ENCODE results near the gene FBXL16.
A peak's percentile ranks its signal among the peaks of the same experiment; 100 is the strongest.

FBXL16 gene

DNA sequence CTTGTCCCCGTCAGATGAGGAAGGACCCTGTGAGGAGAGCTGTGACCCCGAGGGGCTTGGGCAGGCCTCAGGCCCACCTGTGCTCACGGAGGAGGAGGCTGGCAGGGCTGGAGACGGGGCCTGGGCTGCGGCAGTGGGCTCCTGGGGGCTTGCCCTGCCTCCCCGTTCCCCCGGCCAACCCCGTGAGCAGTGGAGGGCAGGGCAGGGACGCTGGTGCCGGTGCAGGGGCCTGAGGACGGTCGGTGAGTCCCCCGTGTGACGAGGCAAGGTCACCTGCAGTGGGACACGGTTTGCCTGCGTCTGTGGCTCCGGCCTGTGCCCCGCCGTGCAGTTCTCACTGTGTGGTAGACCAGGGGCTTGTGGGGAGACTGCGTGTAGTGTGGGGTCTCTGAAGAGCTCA, 46.0 kb downstream of the FBXL16 start:
- no peak overlapping the region for H3K27ac Mint-ChIP-seq
- H3K4me3 Mint-ChIP-seq: no peak overlapping the region
- H3K9me3 Mint-ChIP-seq: no peaks in the 10 kb centered on the region
- H3K27me3 Mint-ChIP-seq (ENCODE audit: low read depth): no peaks in the 10 kb centered on the region
- peaks cover 5% of the 10 kb centered on the region for H3K4me1 Mint-ChIP-seq (ENCODE audit: low read depth)
- DNase-seq (ENCODE audit: low spot score): no peak
- H3K36me3 Mint-ChIP-seq (ENCODE audit: low read depth): no peaks in the 10 kb centered on the region

DNA sequence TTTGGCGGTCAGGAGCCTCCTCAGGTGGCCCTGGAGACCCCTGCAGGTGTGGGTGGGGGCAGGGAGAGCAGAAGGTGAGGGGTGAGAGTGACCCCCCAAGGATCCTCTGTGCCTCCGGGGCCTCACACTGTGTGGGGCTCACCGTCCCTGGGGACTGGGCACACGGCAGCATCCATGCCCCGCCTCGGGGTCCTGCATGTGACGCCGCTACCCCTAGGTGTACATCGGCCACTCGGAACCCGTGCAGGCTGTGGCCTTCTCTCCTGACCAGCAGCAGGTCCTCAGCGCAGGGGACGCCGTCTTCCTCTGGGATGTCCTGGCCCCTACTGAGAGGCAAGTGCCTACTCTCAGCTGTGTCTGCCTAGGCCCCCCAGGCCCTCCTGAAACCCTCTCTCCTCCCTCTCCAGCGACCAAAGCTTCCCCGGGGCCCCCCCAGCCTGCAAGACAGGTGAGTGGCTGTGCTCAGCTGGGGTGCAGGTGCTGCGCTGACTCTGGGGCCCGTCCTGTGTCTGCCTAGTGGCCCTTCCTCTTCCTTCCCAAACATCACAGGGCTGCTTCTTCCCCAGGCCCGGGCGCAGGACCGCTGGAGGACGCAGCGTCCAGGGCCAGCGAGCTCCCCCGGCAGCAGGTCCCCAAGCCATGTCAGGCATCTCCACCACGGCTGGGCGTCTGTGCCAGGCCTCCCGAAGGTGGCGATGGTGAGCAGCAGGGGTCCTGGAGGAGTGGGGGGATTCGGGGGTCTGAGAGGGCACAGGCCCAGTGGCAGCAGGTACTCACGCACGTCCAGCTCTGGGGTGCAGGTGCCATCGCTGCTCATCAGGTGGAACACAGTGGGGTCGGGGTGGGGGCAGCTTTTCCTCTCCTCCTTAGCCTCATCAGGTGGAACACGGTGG, 46.7 kb downstream of the FBXL16 start:
- H3K36me3 Mint-ChIP-seq (ENCODE audit: low read depth): no peaks in the 10 kb centered on the region

DNA sequence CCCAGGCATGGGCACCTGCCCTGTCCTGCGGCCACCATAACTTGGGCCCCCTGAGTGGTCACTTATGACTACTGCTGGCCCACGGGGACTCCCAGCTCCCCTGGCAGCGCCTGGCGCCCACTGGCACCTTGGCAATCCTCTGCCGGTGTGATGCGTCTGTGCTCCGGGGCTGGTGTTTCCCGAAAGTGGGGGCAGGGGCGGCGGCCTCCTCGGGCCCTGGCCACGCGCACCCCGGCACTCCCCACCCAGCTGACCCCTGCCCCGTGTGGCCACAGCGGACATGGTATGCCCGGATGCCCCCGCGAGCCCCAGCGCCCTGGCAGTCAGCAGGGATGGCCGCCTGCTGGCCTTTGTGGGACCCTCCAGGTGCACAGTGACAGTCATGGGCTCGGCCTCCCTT, 48.1 kb downstream of the FBXL16 start:
- Mint-ChIP-seq H3K4me3 (no peak overlapping the region), H3K36me3 (ENCODE audit: low read depth) (no peaks in the 10 kb centered on the region), H3K27me3 (ENCODE audit: low read depth) (no peaks in the 10 kb centered on the region), H3K27ac (no peak overlapping the region), H3K9me3 (no peaks in the 10 kb centered on the region), H3K4me1 (ENCODE audit: low read depth) (peaks cover 5% of the 10 kb centered on the region)
- DNase-seq (ENCODE audit: low spot score): no peak

More for the DNA sequence above, 46.7 kb downstream of the FBXL16 start:
- Mint-ChIP-seq H3K9me3 (no peaks in the 10 kb centered on the region), H3K4me1 (ENCODE audit: low read depth) (peaks cover 5% of the 10 kb centered on the region), H3K4me3 (no peak overlapping the region), H3K27me3 (ENCODE audit: low read depth) (no peaks in the 10 kb centered on the region), H3K27ac (no peak overlapping the region)
- DNase-seq (ENCODE audit: low spot score): no peak

DNA sequence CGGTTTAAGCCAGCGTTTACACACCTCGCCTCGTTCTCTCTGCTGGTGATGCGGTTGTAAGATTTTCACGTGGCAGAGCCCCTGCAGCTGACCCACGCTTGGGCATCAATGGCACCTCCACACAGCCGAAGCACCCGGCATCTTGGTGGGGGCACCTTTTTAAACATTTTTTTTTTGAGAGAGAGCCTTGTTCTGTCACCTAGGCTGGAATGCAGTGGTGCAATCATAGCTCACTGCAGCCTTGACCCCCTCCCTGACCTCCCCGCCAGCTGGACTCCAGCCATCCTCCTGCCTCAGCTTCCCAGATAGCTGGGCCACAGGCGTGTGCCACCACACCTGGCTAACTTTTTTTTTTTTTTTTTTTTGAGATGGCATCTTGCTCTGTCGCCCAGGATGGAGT, 51.6 kb downstream of the FBXL16 start:
- H3K4me1 Mint-ChIP-seq (ENCODE audit: low read depth): no peaks in the 10 kb centered on the region
- H3K27me3 Mint-ChIP-seq (ENCODE audit: low read depth): no peaks in the 10 kb centered on the region
- no peaks in the 10 kb centered on the region for H3K9me3 Mint-ChIP-seq
- no peak for DNase-seq (ENCODE audit: low spot score)
- no peak overlapping the region for H3K27ac Mint-ChIP-seq
- H3K36me3 Mint-ChIP-seq (ENCODE audit: low read depth): no peaks in the 10 kb centered on the region
- no peak overlapping the region for H3K4me3 Mint-ChIP-seq

DNA sequence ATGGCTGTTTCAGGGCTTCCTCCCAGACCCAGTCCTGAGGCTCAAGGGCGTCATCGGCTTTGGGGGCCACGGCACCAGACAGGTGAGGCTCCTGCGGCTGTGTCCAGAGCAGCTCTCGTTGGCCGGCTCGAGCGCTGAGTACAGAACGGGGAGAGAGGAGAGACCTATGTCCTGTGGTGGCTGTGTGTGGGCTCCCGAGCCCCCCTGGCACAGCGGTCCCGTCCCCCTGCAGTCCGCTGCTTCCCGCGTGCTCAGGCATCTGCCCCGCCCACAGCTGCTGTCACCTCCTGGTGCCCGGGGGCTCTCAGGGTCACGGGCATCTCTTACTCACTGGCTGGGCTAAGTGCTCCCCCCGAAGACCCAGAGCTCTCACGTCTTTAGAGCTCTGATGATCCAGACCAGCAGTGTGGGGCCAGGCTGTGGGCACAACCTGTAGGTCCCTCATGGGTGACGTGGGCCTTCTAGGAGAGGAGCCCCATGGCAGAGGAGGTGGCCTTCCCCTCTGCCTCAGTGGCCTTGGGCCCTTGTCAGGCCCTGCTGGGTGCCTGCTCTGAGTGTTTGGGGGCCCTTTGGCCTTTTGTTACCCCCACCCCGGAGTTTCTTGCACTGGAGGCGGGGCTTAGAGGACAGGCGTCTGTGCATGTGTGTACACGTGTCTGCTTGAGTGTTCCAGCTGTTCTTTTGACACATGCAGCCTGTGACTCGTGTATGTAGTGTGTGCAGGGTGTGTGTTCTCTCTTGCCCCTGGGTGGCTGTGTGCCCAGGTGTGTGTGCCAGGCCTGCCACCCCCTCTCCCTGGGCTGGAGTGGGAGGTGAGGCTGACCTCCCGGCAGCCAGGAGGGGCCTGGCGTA, 52.9 kb downstream of the FBXL16 start:
- Mint-ChIP-seq H3K4me3 (no peak overlapping the region), H3K4me1 (ENCODE audit: low read depth) (no peaks in the 10 kb centered on the region), H3K9me3 (no peaks in the 10 kb centered on the region), H3K36me3 (ENCODE audit: low read depth) (no peaks in the 10 kb centered on the region), H3K27me3 (ENCODE audit: low read depth) (no peaks in the 10 kb centered on the region), H3K27ac (no peak overlapping the region)
- DNase-seq (ENCODE audit: low spot score): no peak

DNA sequence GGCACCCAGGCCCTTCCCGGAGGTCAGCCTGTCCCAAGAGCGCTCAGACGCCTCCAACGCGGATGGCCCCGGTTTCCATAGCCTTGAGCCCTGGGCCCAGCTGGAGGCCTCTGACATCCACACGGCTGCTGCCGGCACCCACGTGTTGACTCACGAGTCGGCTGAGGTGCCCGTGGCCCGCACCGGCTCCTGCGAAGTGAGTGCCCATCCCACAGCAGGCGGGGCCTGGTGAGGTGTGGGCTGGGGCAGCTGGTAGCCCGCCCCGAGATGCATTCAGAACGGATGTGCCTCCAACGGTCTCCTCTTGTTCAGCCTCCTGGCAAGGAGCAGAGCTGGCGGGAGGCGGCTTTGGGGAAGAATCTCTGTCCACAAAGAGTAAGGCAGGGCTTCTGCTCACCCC, 53.8 kb downstream of the FBXL16 start:
- Mint-ChIP-seq H3K4me3 (no peak overlapping the region), H3K36me3 (ENCODE audit: low read depth) (no peaks in the 10 kb centered on the region), H3K27ac (no peak overlapping the region), H3K27me3 (ENCODE audit: low read depth) (no peaks in the 10 kb centered on the region), H3K9me3 (no peaks in the 10 kb centered on the region), H3K4me1 (ENCODE audit: low read depth) (no peaks in the 10 kb centered on the region)
- no peak for DNase-seq (ENCODE audit: low spot score)

DNA sequence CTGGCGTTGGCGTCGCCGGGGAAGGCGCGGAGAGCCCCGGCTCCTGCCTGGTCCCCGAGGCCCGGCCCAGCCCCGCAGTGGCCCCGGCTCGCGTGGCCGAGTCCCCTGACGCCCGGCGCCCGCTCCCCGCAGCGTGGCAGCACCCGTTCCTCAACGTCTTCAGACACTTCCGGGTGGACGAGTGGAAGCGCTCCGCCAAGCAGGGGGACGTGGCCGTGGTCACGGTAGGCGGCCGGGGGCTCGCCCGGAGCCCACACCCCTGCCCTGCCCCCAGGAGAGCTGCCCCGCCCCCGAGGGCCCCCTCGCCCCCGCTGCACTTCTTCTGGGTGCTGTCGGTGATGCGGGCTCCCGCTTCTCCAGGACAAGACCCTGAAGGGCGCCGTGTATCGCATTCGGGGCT, 56.0 kb downstream of the FBXL16 start:
- peak overlapping the region; percentile 77 for H3K4me3 Mint-ChIP-seq
- H3K27me3 Mint-ChIP-seq (ENCODE audit: low read depth): no peaks in the 10 kb centered on the region
- H3K4me1 Mint-ChIP-seq (ENCODE audit: low read depth): peaks cover under 1% of the 10 kb centered on the region
- H3K27ac Mint-ChIP-seq: peak overlapping the region; percentile 43
- no peak for DNase-seq (ENCODE audit: low spot score)
- H3K36me3 Mint-ChIP-seq (ENCODE audit: low read depth): no peaks in the 10 kb centered on the region
- no peaks in the 10 kb centered on the region for H3K9me3 Mint-ChIP-seq

DNA sequence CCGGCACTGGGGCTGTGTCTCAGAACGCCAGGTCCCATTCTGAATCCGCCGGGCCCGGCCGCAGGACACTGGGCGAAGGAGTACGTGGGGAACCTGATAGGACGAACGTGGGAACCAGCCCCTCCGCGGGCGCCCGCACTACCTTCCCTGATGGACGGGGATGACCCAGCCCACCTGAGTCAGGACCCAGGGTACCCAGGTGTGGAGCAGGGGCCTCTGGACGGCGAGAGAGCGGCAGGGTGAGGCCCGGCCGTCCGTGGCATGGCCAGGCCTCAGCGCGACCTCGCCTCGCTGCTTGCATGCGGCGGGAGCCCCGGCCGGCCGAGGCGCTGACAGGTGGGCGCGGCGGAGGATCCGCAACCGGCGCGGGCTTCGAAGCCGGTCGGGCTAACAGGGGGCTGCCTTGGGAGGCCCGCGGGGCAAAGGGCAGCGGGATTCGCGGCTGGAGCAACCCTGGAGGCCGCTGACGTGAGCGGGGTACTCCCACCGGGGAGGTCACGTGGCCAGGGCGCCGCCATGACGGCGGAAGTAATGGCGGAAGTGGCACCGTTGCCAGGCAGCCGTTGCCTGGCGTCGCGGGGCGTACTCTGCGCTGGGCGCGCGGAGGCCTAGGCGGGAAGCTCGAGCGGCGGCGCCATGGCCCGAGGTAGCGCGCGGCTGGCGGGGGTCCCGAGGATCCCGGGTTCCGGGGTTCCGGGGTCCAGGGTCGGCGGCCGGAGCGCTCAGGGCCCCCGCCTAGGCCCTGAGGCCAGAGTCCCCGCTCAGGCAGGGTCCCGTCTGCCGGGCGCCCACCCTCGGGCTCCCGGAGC, 56.6 kb downstream of the FBXL16 start, which contains the start of gene WDR90:
Gene WDR90, plus strand, starts transcription at position 585 of the 809 bp plus-strand sequence. Its CDS starts 52 bp downstream, at position 637.
- H3K9me3 Mint-ChIP-seq: no peaks in the 10 kb centered on the region
- H3K36me3 Mint-ChIP-seq (ENCODE audit: low read depth): no peaks in the 10 kb centered on the region
- H3K4me3 Mint-ChIP-seq: peak within 1 kb of the TSS; percentile 78
- no peaks in the 10 kb centered on the region for H3K27me3 Mint-ChIP-seq (ENCODE audit: low read depth)
- peak; percentile 93 for DNase-seq (ENCODE audit: low spot score)
- peak within 1 kb of the TSS; percentile 69 for H3K27ac Mint-ChIP-seq
- H3K4me1 Mint-ChIP-seq (ENCODE audit: low read depth): peaks cover 6% of the 10 kb centered on the region

DNA sequence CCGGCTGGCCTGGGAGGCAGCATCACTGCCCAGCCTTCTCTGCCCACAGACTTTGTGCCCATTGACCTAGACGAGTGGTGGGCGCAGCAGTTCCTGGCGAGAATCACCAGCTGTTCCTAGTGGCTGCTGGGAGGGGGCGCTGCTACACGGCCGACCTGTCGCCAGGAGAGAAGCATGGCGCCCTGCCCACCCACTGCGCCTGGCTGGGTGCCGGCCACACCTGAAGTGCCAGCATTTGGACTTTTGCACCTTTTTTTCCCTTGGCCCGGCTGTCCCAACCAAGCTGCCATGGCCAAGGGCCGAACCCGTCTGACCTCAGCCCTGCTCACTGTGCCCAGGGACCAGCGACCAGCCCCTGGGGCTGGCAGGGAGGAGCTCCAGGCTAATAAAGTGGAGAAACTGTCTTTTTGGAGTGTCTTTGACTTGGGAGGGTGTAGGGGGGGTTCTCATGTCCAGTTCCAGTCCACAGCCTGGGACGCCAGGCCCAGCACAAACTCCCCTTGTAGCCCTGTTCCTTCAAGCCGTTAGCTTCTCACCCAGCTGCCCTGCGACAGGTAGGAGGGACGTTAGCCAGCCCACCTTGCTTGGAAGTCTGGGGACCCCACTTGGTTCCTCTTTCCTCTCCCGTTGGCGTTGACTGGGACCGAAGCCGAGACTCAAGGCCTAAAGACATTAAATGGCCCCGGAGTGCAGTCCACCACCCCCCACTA, 57.4 kb downstream of the FBXL16 start:
- DNase-seq (ENCODE audit: low spot score): peak; percentile 40
- Mint-ChIP-seq H3K4me1 (ENCODE audit: low read depth) (peaks cover 9% of the 10 kb centered on the region), H3K9me3 (no peaks in the 10 kb centered on the region), H3K27ac (peak overlapping the region; percentile 69), H3K4me3 (peak overlapping the region; percentile 78), H3K36me3 (ENCODE audit: low read depth) (no peaks in the 10 kb centered on the region), H3K27me3 (ENCODE audit: low read depth) (no peaks in the 10 kb centered on the region)

- Mint-ChIP-seq H3K36me3 (ENCODE audit: low read depth) (no peaks in the 10 kb centered on the region), H3K4me3 (no peak overlapping the region), H3K9me3 (no peaks in the 10 kb centered on the region), H3K27ac (no peak overlapping the region), H3K4me1 (ENCODE audit: low read depth) (peaks cover 9% of the 10 kb centered on the region), H3K27me3 (ENCODE audit: low read depth) (no peaks in the 10 kb centered on the region)
- DNase-seq (ENCODE audit: low spot score): no peak
These were observed 58.3 kb downstream of the FBXL16 start for GRCh38 chr16:647173-647902.

- Mint-ChIP-seq H3K4me3 (no peak overlapping the region), H3K27me3 (ENCODE audit: low read depth) (no peaks in the 10 kb centered on the region), H3K27ac (no peak overlapping the region)
These were observed 58.9 kb downstream of the FBXL16 start for GRCh38 chr16:646679-647172.

GRCh38 chr16:645852-646678, 59.5 kb downstream of the FBXL16 start:
- no peak overlapping the region for H3K27ac Mint-ChIP-seq
- peaks cover 9% of the 10 kb centered on the region for H3K4me1 Mint-ChIP-seq (ENCODE audit: low read depth)
- no peaks in the 10 kb centered on the region for H3K36me3 Mint-ChIP-seq (ENCODE audit: low read depth)
- no peak for DNase-seq (ENCODE audit: low spot score)
- H3K9me3 Mint-ChIP-seq: no peaks in the 10 kb centered on the region
- no peak overlapping the region for H3K4me3 Mint-ChIP-seq
- no peaks in the 10 kb centered on the region for H3K27me3 Mint-ChIP-seq (ENCODE audit: low read depth)

More at GRCh38 chr16:646679-647172, 58.9 kb downstream of the FBXL16 start:
- no peaks in the 10 kb centered on the region for H3K36me3 Mint-ChIP-seq (ENCODE audit: low read depth)
- peaks cover 9% of the 10 kb centered on the region for H3K4me1 Mint-ChIP-seq (ENCODE audit: low read depth)
- no peak for DNase-seq (ENCODE audit: low spot score)
- no peaks in the 10 kb centered on the region for H3K9me3 Mint-ChIP-seq
